Measurements from ENCODE around the gene ITGBL1. TPM values are rescaled to one million over a fixed set of nuclear protein-coding genes. Genes with fewer than 3 reads are reported as not detected.

The ITGBL1 gene
- total and polyA plus RNA-seq, 2 of the 8 experiments (the other 6 are each of a cell fraction or from before 2014, with no cell fraction given): not detected

GRCh38 chr13:101474419-101474957 lies 22.0 kb downstream of the ITGBL1 start (continued):
- TF ChIP-seq RNF2 (IDR thresholded peaks at IDR 0.05; ENCODE audit: borderline replicate concordance, low read depth, low read length, missing control alignments, poor library complexity, severe bottlenecking): no peak
- TF ChIP-seq TAF1 (IDR thresholded peaks at IDR 0.05; ENCODE audit: low read depth, low read length): no peak
- no peak for TF ChIP-seq KDM4A (IDR thresholded peaks at IDR 0.05; ENCODE audit: low read depth, low read length, severe bottlenecking)
- TF ChIP-seq TEAD4 (IDR thresholded peaks at IDR 0.05; ENCODE audit: low read depth, low read length): 0 out of 2 replicates have a peak, but pooled peaks have one; percentile 22
- TF ChIP-seq HDAC6 (IDR thresholded peaks at IDR 0.05; ENCODE audit: low read depth, low read length): no peak
- no peak for TF ChIP-seq SP4 (IDR thresholded peaks at IDR 0.05; ENCODE audit: low read length)
